ENCODE results near the gene C1orf232. TPM values are rescaled to one million over a fixed set of nuclear protein-coding genes. Genes with fewer than 3 reads are reported as not detected.

C1orf232 gene
- total and polyA plus RNA-seq, 7 donors: not detected

DNA sequence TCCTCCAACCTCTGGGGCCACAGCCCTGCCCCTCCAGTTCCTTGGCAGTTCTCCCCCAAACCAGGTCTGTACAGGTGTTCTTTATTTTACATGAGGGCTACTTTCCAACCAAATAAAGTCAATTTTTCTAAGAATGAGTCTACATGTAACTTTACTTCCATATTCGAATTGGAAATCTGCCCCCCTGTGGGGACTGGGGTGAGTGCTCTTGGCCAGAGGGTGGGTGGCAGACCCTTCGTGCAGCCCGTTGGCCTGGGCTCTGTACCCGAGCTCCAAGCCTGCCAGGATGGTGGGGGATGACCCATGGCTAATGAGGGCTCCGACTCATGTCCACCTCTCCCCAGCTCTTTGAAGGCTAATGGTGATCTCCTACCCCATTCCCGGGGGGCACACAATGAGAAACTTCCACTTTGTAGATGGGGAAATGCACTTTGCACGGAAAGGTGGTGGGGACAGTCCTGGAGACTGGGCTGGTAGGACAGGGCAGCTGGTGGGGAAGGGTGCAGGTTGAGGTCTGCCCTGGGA, 21.1 kb upstream of the C1orf232 start:
- TF ChIP-seq, protein P1, sequence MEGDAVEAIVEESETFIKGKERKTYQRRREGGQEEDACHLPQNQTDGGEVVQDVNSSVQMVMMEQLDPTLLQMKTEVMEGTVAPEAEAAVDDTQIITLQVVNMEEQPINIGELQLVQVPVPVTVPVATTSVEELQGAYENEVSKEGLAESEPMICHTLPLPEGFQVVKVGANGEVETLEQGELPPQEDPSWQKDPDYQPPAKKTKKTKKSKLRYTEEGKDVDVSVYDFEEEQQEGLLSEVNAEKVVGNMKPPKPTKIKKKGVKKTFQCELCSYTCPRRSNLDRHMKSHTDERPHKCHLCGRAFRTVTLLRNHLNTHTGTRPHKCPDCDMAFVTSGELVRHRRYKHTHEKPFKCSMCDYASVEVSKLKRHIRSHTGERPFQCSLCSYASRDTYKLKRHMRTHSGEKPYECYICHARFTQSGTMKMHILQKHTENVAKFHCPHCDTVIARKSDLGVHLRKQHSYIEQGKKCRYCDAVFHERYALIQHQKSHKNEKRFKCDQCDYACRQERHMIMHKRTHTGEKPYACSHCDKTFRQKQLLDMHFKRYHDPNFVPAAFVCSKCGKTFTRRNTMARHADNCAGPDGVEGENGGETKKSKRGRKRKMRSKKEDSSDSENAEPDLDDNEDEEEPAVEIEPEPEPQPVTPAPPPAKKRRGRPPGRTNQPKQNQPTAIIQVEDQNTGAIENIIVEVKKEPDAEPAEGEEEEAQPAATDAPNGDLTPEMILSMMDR (IDR thresholded peaks at IDR 0.05): no peak
- H3K9me3 ChIP-seq: no peaks in the 10 kb centered on the region
- intact Hi-C loops (cut with DNase I): no loop called here
- no peak for DNase-seq
- peak in 3 of 4 donors; percentile 17 to 45 (median 26) for ATAC-seq
- peaks cover 0 to 51% of the 10 kb centered on the region in 2 donors for H3K36me3 ChIP-seq (ENCODE audit: insufficient read depth in 1 of 2, low read depth in 1 of 2)
- H3K27me3 ChIP-seq (ENCODE audit: insufficient read depth in 3 of 3, low read length in 2 of 3): no peaks in the 10 kb centered on the region
- no peak overlapping the region for H3K27ac ChIP-seq
- 67 to 75% (median 72%) methylated on average over 7 of the region's 7 CpGs for WGBS, 3 donors
- H3K4me1 ChIP-seq: no peaks in the 10 kb centered on the region
- no peak overlapping the region for H3K4me3 ChIP-seq

DNA sequence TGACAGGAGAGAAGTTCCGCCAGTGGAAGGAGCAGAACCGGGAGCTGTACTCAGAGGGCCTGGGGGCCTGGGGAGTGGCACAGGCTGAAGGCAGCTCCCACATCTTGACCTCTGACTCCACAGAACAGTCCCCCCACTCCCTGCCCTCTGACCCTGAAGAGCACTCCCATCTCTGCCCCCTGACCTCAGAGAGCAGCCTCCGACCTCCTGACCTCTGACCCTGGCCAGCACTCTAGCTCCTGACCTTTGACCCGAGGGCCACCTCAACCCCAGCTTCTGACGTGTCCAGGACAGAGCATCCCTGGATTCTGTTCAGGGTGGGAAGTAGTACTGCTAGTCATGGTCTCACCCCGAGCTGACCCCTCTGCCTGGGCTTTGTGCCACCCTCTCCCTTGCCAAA, 20.6 kb upstream of the C1orf232 start:
- Histone ChIP-seq H3K9me3 (no peaks in the 10 kb centered on the region), H3K27ac (no peak overlapping the region), H3K27me3 (ENCODE audit: insufficient read depth in 3 of 3, low read length in 2 of 3) (no peaks in the 10 kb centered on the region), H3K4me3 (no peak overlapping the region), H3K4me1 (no peaks in the 10 kb centered on the region), H3K36me3 (ENCODE audit: insufficient read depth in 1 of 2, low read depth in 1 of 2) (peaks cover 0 to 56% of the 10 kb centered on the region in 2 donors)
- ATAC-seq (peak in 1 of 4 donors; percentile 17), DNase-seq (no peak)
- intact Hi-C loops (cut with DNase I): no loop called here
- TF ChIP-seq, protein P1 (IDR thresholded peaks at IDR 0.05): no peak
- WGBS, 3 donors: 61 to 77% (median 65%) methylated on average over 6 of the region's 6 CpGs

DNA sequence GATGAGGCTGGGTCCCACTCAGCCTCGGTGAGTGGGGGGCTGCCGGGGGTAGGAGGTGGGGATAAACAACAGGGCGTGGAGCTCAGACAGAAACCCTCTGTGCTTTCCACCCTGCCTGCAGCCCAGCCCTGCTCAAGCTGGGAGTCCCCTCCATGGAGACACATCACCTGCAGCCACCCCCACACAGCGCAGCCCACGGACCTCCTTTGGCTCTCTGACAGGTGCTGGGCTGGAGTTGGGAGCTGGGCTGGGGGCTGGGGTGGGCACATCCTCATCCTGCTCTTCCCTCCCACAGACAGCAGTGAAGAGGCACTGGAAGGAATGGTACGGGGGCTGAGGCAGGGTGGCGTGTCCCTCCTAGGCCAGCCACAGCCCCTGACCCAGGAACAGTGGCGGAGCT, 19.7 kb upstream of the C1orf232 start:
- TF ChIP-seq, protein P1 (IDR thresholded peaks at IDR 0.05): no peak
- Histone ChIP-seq H3K4me1 (peaks cover 1% of the 10 kb centered on the region), H3K36me3 (ENCODE audit: insufficient read depth in 1 of 2, low read depth in 1 of 2) (peaks cover 0 to 62% of the 10 kb centered on the region in 2 donors), H3K9me3 (no peaks in the 10 kb centered on the region), H3K27ac (no peak overlapping the region), H3K27me3 (ENCODE audit: insufficient read depth in 3 of 3, low read length in 2 of 3) (no peaks in the 10 kb centered on the region), H3K4me3 (no peak overlapping the region)
- WGBS, 3 donors: 88 to 92% (median 91%) methylated on average over 6 to 8 of the region's 8 CpGs
- DNase-seq (no peak), ATAC-seq (no peak)
- intact Hi-C loops (cut with DNase I): no loop called here

DNA sequence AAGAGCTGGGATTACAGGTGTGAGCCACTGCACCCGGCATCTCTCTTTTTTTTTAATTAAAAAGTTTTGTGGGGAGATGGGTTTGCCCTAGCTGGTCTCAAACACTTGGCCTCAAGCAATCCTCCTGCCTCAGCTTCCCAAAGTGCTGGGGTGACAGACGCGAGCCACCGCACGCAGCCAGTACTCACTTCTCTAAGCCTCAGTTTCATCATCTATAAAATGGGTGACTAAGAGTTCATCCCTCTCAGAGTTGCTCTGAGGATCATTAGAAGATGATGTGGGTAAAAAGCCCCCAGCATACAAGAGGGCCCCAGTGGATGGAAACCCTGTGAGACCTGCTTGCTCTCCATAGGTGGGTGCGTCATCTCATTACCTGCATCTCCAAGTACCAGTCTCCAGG, 19.1 kb upstream of the C1orf232 start:
- no peak for ATAC-seq
- no peaks in the 10 kb centered on the region for H3K9me3 ChIP-seq
- H3K27me3 ChIP-seq (ENCODE audit: insufficient read depth in 3 of 3, low read length in 2 of 3): no peaks in the 10 kb centered on the region
- no peak overlapping the region for H3K4me3 ChIP-seq
- TF ChIP-seq, protein P1 (IDR thresholded peaks at IDR 0.05): no peak
- peaks cover 0 to 63% of the 10 kb centered on the region in 2 donors for H3K36me3 ChIP-seq (ENCODE audit: insufficient read depth in 1 of 2, low read depth in 1 of 2)
- peaks cover 7% of the 10 kb centered on the region for H3K4me1 ChIP-seq
- intact Hi-C loops (cut with DNase I): no loop called here
- no peak for DNase-seq
- no peak overlapping the region for H3K27ac ChIP-seq
- 92 to 97% (median 95%) methylated on average over 6 of the region's 6 CpGs for WGBS, 3 donors

DNA sequence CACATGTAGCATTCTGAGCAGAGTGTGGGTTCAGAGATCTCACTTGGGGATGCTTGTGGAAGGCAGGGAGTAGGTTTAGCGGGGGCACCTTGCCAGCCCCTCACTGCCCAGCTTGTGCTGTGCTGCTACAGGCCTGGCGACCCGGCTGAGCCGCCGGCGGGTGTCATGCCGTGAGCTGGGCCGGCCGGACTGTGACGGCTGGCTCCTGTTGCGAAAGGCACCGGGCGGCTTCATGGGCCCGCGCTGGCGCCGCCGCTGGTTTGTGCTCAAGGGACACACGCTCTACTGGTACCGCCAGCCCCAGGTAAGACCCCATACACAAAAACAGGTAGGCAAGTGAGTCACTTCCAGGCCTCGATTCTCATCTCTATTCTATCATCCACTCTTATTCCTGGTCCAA, 16.1 kb upstream of the C1orf232 start:
- intact Hi-C loops (cut with DNase I): loop anchor here in 1 of 2 donors (5.0 kb wide), 1 partner anchor 47 kb away; the partner anchor contains the start of gene CEP85
- TF ChIP-seq, protein P1 (IDR thresholded peaks at IDR 0.05): no peak
- DNase-seq (no peak), ATAC-seq (no peak)
- H3K27me3 ChIP-seq (ENCODE audit: insufficient read depth in 3 of 3, low read length in 2 of 3): no peaks in the 10 kb centered on the region
- 89 to 96% (median 92%) methylated on average over 21 of the region's 21 CpGs for WGBS, 3 donors
- H3K4me1 ChIP-seq: peaks cover 11% of the 10 kb centered on the region
- H3K27ac ChIP-seq: peak overlapping the region; percentile 42
- H3K9me3 ChIP-seq: no peaks in the 10 kb centered on the region
- H3K36me3 ChIP-seq (ENCODE audit: insufficient read depth in 1 of 2, low read depth in 1 of 2): peaks cover 0 to 63% of the 10 kb centered on the region in 2 donors
- no peak overlapping the region for H3K4me3 ChIP-seq
